Left lung (tissue), 10 donors: ENCODE results near the gene OTOF. TPM values are rescaled to one million over a fixed set of nuclear protein-coding genes. Genes with fewer than 3 reads are reported as not detected.

Experiments
- ATAC-seq: fragments of 200-7000 bp; cut with Tn5 transposase; one replicate; pipeline ENCODE4 v1.9.1; 2020; ENCODE audit warnings: moderate library complexity
- DNase-seq, 4 donors: peaks; one replicate each; pipeline ENCODE4 v3.0.0-alpha.2; 2013 to 2020
- H3K27ac ChIP-seq, 2 donors: fragments of 200-600 bp; sonication (generic) in 1 of 2; one replicate each; pipeline versions ENCODE4 v1.5.0 to v1.8.0; 2020 to 2021
- H3K27me3 ChIP-seq, 2 donors: fragments of 200-600 bp; sonication (generic) in 1 of 2; one replicate each; pipeline versions ENCODE4 v1.5.0 to v1.8.0; 2020 to 2021
- H3K36me3 ChIP-seq, 2 donors: fragments of 200-600 bp; sonication (generic) in 1 of 2; one replicate each; pipeline versions ENCODE4 v1.5.0 to v1.8.0; 2020 to 2021
- H3K4me1 ChIP-seq, 2 donors: fragments of 200-600 bp; one replicate each; pipeline ENCODE4 v1.8.0; 2021
- H3K4me3 ChIP-seq, 2 donors: fragments of 200-600 bp; sonication (generic) in 1 of 2; one replicate each; pipeline versions ENCODE4 v1.5.0 to v1.8.0; 2020 to 2021; ENCODE audit warnings: mild to moderate bottlenecking in 1 of 2
- H3K9me3 ChIP-seq, 2 donors: fragments of 200-600 bp; sonication (generic) in 1 of 2; one replicate each; pipeline versions ENCODE4 v1.5.0 to v1.8.0; 2020 to 2021
- intact Hi-C, 2 donors: fragments of 100-400 bp; cut with DNase I; formaldehyde crosslinking; loops; one replicate each; pipeline versions ENCODE4 v1.11.2 to v1.14.2; 2022
- polyA plus RNA-seq, 6 donors: library from polyadenylated mRNA; unstranded; fragments of 120-200 nt; gene quantifications; one replicate each; pipeline ENCODE4 v1.2.1, GENCODE V29; 2013; ENCODE audit not compliant: insufficient read length in 6 of 6
- total RNA-seq, 2 donors: library from RNA; stranded (reverse); fragmentation: NEBNext Ultra II Directional; extraction: Animal tissue kit (Norgen Biotek cat#: 25700); gene quantifications; one replicate each; pipeline ENCODE4 v1.2.1, GENCODE V29; 2021
- TF ChIP-seq, protein P1 (sequence below), 2 donors: fragments of 200-600 bp; sonication (generic) in 1 of 2; IDR thresholded peaks; one replicate each; pipeline versions ENCODE4 v1.5.0 to v1.8.0; 2021; ENCODE audit warnings: antibody characterized with exemption in 2 of 2
- donor health status: DM: no; HTN: yes; CAD: no.
- donor health status: DM: no; HTN: no; CAD: no.

The OTOF gene
- total and polyA plus RNA-seq, 8 donors = 0.03 to 0.20 (median 0.10) TPM; not detected in 1

GRCh38 chr2:26485099-26485498 is 7.2 kb upstream of the OTOF start:
- no peaks in the 10 kb centered on the region for H3K27me3 ChIP-seq
- DNase-seq (no peak), ATAC-seq (no peak)
- no peak overlapping the region for H3K27ac ChIP-seq
- no peaks in the 10 kb centered on the region for H3K9me3 ChIP-seq
- no peaks in the 10 kb centered on the region for H3K4me1 ChIP-seq
- intact Hi-C loops = no loop called here
- H3K36me3 ChIP-seq = no peaks in the 10 kb centered on the region
- TF ChIP-seq, protein P1, sequence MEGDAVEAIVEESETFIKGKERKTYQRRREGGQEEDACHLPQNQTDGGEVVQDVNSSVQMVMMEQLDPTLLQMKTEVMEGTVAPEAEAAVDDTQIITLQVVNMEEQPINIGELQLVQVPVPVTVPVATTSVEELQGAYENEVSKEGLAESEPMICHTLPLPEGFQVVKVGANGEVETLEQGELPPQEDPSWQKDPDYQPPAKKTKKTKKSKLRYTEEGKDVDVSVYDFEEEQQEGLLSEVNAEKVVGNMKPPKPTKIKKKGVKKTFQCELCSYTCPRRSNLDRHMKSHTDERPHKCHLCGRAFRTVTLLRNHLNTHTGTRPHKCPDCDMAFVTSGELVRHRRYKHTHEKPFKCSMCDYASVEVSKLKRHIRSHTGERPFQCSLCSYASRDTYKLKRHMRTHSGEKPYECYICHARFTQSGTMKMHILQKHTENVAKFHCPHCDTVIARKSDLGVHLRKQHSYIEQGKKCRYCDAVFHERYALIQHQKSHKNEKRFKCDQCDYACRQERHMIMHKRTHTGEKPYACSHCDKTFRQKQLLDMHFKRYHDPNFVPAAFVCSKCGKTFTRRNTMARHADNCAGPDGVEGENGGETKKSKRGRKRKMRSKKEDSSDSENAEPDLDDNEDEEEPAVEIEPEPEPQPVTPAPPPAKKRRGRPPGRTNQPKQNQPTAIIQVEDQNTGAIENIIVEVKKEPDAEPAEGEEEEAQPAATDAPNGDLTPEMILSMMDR (IDR thresholded peaks at IDR 0.05) = no peak
- no peak overlapping the region for H3K4me3 ChIP-seq

- no peaks in the 10 kb centered on the region for H3K36me3 ChIP-seq
- TF ChIP-seq, protein P1 (IDR thresholded peaks at IDR 0.05) = no peak
- no peaks in the 10 kb centered on the region for H3K27me3 ChIP-seq
- ATAC-seq (no peak), DNase-seq (no peak)
- intact Hi-C loops = no loop called here
- H3K9me3 ChIP-seq = no peaks in the 10 kb centered on the region
- no peak overlapping the region for H3K4me3 ChIP-seq
- no peaks in the 10 kb centered on the region for H3K4me1 ChIP-seq
- no peak overlapping the region for H3K27ac ChIP-seq
Measured at GRCh38 chr2:26484579-26484978, 6.7 kb upstream of the OTOF start.

DNA sequence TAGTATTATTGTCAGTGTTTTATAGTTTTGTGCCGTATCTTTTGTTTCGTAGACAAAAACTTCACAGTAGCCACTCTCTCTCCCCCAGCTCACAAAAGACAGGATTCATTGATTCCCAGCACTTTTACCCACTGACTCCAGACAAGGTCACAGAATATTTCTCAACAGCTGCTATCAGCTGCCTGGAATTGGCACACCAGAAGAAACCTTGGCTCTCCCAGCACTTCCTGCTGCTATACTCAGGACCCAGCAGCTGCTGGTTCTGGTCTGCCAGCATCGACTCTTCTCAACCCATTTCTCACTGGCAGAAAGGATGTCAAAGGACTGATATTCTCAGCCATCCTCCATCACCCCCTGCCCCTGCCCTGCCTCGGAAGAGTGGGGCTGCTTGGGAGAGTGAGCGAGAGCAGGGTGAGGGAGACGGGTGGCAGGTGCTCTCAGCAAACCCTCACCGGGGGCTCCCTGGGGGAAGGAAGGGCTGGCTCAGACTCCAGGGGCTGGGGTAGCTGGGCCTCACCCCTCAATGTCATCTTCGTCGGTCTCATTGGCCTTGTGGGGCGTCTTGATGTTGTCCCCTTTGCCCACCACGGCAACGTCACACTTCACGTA is 6.1 kb upstream of the OTOF start:
- Histone ChIP-seq H3K36me3 (no peaks in the 10 kb centered on the region), H3K9me3 (no peaks in the 10 kb centered on the region), H3K4me1 (no peaks in the 10 kb centered on the region), H3K4me3 (no peak overlapping the region), H3K27ac (no peak overlapping the region), H3K27me3 (no peaks in the 10 kb centered on the region)
- no peak for ATAC-seq
- peak in 2 of 4 donors; percentile 62 to 77 for DNase-seq
- TF ChIP-seq, protein P1 (IDR thresholded peaks at IDR 0.05) = no peak
- intact Hi-C loops = no loop called here

DNA sequence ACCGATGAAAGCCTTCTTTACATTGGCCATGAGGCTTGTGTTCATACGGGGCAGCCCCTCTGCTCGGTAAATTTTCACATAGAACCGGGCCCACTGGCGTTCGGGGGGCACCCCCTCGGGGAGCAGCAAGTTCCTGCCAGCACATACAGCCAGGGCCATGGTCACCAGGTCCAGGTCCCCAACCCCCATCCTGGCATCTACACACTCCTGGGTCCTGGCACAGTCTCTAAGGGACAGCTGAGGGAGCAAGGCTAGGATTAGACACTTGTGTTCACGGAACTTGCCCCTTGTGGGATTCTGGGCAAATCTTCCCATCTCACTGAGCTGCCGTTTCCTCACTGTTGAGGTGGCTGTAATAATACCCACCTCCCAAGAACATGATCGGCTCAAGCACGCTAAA is 5.6 kb upstream of the OTOF start:
- Histone ChIP-seq H3K4me3 (no peak overlapping the region), H3K27ac (no peak overlapping the region), H3K36me3 (no peaks in the 10 kb centered on the region), H3K9me3 (no peaks in the 10 kb centered on the region), H3K27me3 (no peaks in the 10 kb centered on the region), H3K4me1 (no peaks in the 10 kb centered on the region)
- ATAC-seq (no peak), DNase-seq (no peak)
- TF ChIP-seq, protein P1 (IDR thresholded peaks at IDR 0.05) = no peak
- intact Hi-C loops = no loop called here

DNA sequence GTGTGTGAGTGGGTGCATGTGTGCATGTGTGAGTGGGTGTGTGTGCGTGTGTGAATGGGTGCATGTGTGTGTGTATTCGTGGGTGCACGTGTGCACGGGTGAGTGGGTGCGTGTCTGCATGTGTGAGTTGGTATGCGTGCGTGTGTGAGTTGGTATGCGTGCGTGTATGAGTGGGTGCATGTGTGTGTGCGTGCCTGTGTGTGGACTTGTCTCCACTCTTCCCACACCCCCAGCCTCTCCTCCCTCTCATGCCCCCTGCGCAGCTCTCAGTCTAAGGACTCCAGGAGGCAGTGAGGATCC is 5.1 kb upstream of the OTOF start:
- Histone ChIP-seq H3K27ac (no peak overlapping the region), H3K27me3 (no peaks in the 10 kb centered on the region), H3K9me3 (no peaks in the 10 kb centered on the region), H3K4me1 (no peaks in the 10 kb centered on the region), H3K36me3 (no peaks in the 10 kb centered on the region), H3K4me3 (no peak overlapping the region)
- TF ChIP-seq, protein P1 (IDR thresholded peaks at IDR 0.05) = no peak
- intact Hi-C loops = no loop called here
- ATAC-seq (no peak), DNase-seq (no peak)
